ENCODE results near the gene GPR26.

Gene GPR26

GRCh38 chr10:123675811-123676210 lies 9.7 kb downstream of the GPR26 start:
- POLR2A ChIA-PET: no interaction called here
- CTCF ChIA-PET: no interaction called here
- no peak for TF ChIP-seq CTCF (IDR thresholded peaks at IDR 0.05; ENCODE audit: control extremely low read depth, extremely low read depth, low read depth, missing control alignments)
- no peak for DNase-seq (ENCODE audit: extremely low spot score)

- TF ChIP-seq CTCF (IDR thresholded peaks at IDR 0.05; ENCODE audit: control extremely low read depth, extremely low read depth, low read depth, missing control alignments): no peak
- POLR2A ChIA-PET: no interaction called here
- no peak for DNase-seq (ENCODE audit: extremely low spot score)
- CTCF ChIA-PET: no interaction called here
These were observed 11.4 kb downstream of the GPR26 start for GRCh38 chr10:123677556-123677955.

DNA sequence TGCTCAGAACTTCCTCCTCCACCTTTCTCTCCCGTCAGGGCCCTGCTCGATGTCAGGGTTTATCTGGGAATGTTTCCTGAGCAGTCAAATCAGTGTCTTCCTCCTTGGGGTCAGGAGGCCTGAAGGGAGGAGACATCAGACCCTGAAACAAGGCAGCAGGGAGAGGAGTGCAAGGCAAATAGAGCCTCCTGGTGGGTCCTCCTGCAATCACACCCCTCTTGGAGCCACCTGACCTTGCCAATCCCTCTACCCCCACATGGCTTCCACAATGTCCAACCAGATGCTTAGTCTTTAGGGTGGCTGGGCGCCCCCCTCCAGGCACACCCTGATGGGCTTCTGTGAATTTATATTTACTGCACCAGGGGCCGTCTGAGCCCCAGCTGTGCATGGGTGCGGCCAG lies 12.2 kb downstream of the GPR26 start:
- ChIA-PET POLR2A (no interaction called here), CTCF (interaction anchor here (1.4 kb wide), 1 partner anchor 316 kb away, joined by 3 read pairs; no protein-coding TSS in a partner anchor)
- DNase-seq (ENCODE audit: extremely low spot score): no peak
- TF ChIP-seq CTCF (IDR thresholded peaks at IDR 0.05; ENCODE audit: control extremely low read depth, extremely low read depth, low read depth, missing control alignments): no peak

GRCh38 chr10:123681285-123681684 lies 15.1 kb downstream of the GPR26 start:
- DNase-seq (ENCODE audit: extremely low spot score): no peak
- no peak for TF ChIP-seq CTCF (IDR thresholded peaks at IDR 0.05; ENCODE audit: control extremely low read depth, extremely low read depth, low read depth, missing control alignments)
- ChIA-PET POLR2A (no interaction called here), CTCF (interaction anchor here (1.4 to 1.7 kb wide), 2 partner anchors 18 to 99 kb away, joined by 3 to 6 read pairs; no protein-coding TSS in a partner anchor)

- TF ChIP-seq CTCF (IDR thresholded peaks at IDR 0.05; ENCODE audit: control extremely low read depth, extremely low read depth, low read depth, missing control alignments): no peak
- ChIA-PET CTCF (interaction anchor here (1.4 kb wide), 1 partner anchor 100 kb away, joined by 3 read pairs; no protein-coding TSS in a partner anchor), POLR2A (no interaction called here)
- DNase-seq (ENCODE audit: extremely low spot score): no peak
These were observed 16.3 kb downstream of the GPR26 start for GRCh38 chr10:123682477-123682876.

- CTCF ChIA-PET: interaction anchor here (1.0 kb wide), 1 partner anchor 11 kb away, joined by 3 read pairs; no protein-coding TSS in a partner anchor
- no peak for DNase-seq (ENCODE audit: extremely low spot score)
- TF ChIP-seq CTCF (IDR thresholded peaks at IDR 0.05; ENCODE audit: control extremely low read depth, extremely low read depth, low read depth, missing control alignments): no peak
- POLR2A ChIA-PET: no interaction called here
These were observed 17.3 kb downstream of the GPR26 start for GRCh38 chr10:123683459-123683858.

DNA sequence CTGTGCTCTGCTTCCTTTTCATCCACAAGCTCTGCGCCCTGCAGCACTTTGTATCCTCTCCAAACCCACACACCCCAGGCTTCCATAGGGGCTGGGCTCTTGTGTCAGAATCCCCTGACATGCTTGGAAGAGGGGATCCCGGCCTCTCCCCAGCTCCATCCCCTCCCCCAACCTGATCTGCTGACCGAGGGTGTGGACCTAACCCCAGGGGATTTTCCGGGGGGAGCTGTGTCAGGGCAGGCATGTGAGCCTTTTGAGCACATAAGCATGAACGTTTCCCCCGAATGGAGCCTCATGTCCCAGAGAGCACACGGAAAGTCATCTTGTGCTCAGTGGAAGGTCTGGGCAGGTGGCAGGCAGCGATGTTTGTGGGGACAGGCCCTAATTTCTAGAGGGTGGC lies 17.7 kb downstream of the GPR26 start:
- no peak for DNase-seq (ENCODE audit: extremely low spot score)
- ChIA-PET POLR2A (no interaction called here), CTCF (interaction anchor here (1.0 kb wide), 1 partner anchor 10 kb away, joined by 3 read pairs; no protein-coding TSS in a partner anchor)
- no peak for TF ChIP-seq CTCF (IDR thresholded peaks at IDR 0.05; ENCODE audit: control extremely low read depth, extremely low read depth, low read depth, missing control alignments)

All from GM10248 (cell line).